PC-3 (cell line): ENCODE measurements around the gene KLHL15. TPM values are rescaled to one million over a fixed set of nuclear protein-coding genes. Genes with fewer than 3 reads are reported as not detected.

ENCODE experiments used
- ATAC-seq: fragments of 200-7000 bp; cut with Tn5 transposase; 2 replicates; pipeline ENCODE4 v1.9.1; 2020; ENCODE audit warnings: mild to moderate bottlenecking, moderate library complexity
- BruUV-seq: library from RNA; stranded (reverse); fragments of 400-500 nt; replicated peaks from 2 replicates; lab custom pipeline; 2021; lab: Mats Ljungman, UMichigan
- CTCF ChIA-PET: fragments of 300-600 bp; sonication (Branson Sonifier 250); formaldehyde crosslinking; loops from one replicate; lab custom pipeline; 2022; ENCODE audit warnings: antibody characterized with exemption; lab: Charles Lee
- POLR2A ChIA-PET: fragments of 300-600 bp; sonication (Branson Sonifier 250); formaldehyde crosslinking; loops from one replicate; lab custom pipeline; 2022; ENCODE audit warnings: antibody characterized with exemption; ENCODE audit not compliant: unreplicated experiment; lab: Charles Lee
- DNase-seq: peaks from one replicate; pipeline ENCODE4 v3.0.0-alpha.2; 2015
- H2AFZ ChIP-seq: fragments of 300-600 bp; sonication (generic); 2 replicates; pipeline ENCODE4 v1.6.0; 2016; ENCODE audit warnings: antibody characterized with exemption, low read length
- H3F3A ChIP-seq: fragments of 300-600 bp; sonication (generic); one replicate; pipeline ENCODE4 v1.6.0; 2017; ENCODE audit warnings: antibody characterized with exemption, low read length, control low read depth, mild to moderate bottlenecking; ENCODE audit not compliant: unreplicated experiment
- H3K27ac ChIP-seq: fragments of 300-600 bp; sonication (generic); 2 replicates; pipeline ENCODE4 v1.5.1; 2016; ENCODE audit warnings: mild to moderate bottlenecking, low read length
- H3K27me3 ChIP-seq: fragments of 300-600 bp; sonication (generic); 2 replicates; pipeline ENCODE4 v1.6.1; 2016; ENCODE audit warnings: low read length, mixed read lengths
- H3K36me3 ChIP-seq: fragments of 300-600 bp; sonication (generic); 2 replicates; pipeline ENCODE4 v1.6.1; 2016; ENCODE audit warnings: low read depth, mixed run types, low read length, mixed read lengths
- H3K4me1 ChIP-seq: fragments of 300-600 bp; sonication (generic); 2 replicates; pipeline ENCODE4 v1.5.1; 2016; ENCODE audit warnings: low read length; ENCODE audit not compliant: insufficient read depth
- H3K4me2 ChIP-seq: fragments of 300-600 bp; sonication (generic); 2 replicates; pipeline ENCODE4 v1.6.0; 2016; ENCODE audit warnings: low read length
- H3K4me3 ChIP-seq: fragments of 300-600 bp; sonication (generic); 2 replicates; pipeline ENCODE4 v1.5.1; 2016; ENCODE audit warnings: mild to moderate bottlenecking, low read length, mixed read lengths
- H3K79me2 ChIP-seq: fragments of 300-600 bp; sonication (generic); 2 replicates; pipeline ENCODE4 v1.6.1; 2017; ENCODE audit warnings: low read length, mixed read lengths
- H3K9ac ChIP-seq: fragments of 300-600 bp; sonication (generic); 2 replicates; pipeline ENCODE4 v1.6.0; 2016; ENCODE audit warnings: mild to moderate bottlenecking, low read length
- H3K9me2 ChIP-seq: fragments of 300-600 bp; sonication (generic); replicated peaks from 2 replicates; pipeline ENCODE4 v1.6.1; 2016; ENCODE audit warnings: mixed run types, low read length, mixed read lengths
- H3K9me3 ChIP-seq: fragments of 300-600 bp; sonication (generic); 2 replicates; pipeline ENCODE4 v1.6.1; 2016; ENCODE audit warnings: low read length, mixed read lengths
- H4K20me1 ChIP-seq: fragments of 300-600 bp; sonication (generic); 2 replicates; pipeline ENCODE4 v1.6.1; 2016; ENCODE audit warnings: low read length, mixed read lengths
- CTCF ChIP-seq: fragments of 300-600 bp; sonication (generic); conservative IDR thresholded peaks from 2 replicates; pipeline ENCODE4 v1.5.1; 2017; ENCODE audit warnings: antibody characterized with exemption, low read depth, mild to moderate bottlenecking, low read length
- EZH2 ChIP-seq: fragments of 300-600 bp; sonication (generic); IDR thresholded peaks from one replicate; pipeline ENCODE4 v1.6.1; 2017; ENCODE audit warnings: antibody characterized with exemption, mild to moderate bottlenecking, low read length; ENCODE audit not compliant: unreplicated experiment
- EZH2phosphoT487 ChIP-seq: fragments of 300-600 bp; sonication (generic); IDR thresholded peaks from 2 replicates; pipeline ENCODE4 v1.6.1; 2018; ENCODE audit warnings: mild to moderate bottlenecking, antibody characterized with exemption, low read length, borderline replicate concordance
- intact Hi-C: fragments of 100-400 bp; cut with micrococcal nuclease; formaldehyde crosslinking; loops from 2 replicates; pipeline ENCODE4 v1.9.0; 2023
- total RNA-seq: library from RNA; depleted of rRNA; stranded (reverse); fragments of >200 nt; gene quantifications from 2 replicates; pipeline ENCODE4 v1.2.3, GENCODE V29; 2014

Gene KLHL15
- total RNA-seq, 1 experiment from 2014 or later = 8.5 TPM

DNA sequence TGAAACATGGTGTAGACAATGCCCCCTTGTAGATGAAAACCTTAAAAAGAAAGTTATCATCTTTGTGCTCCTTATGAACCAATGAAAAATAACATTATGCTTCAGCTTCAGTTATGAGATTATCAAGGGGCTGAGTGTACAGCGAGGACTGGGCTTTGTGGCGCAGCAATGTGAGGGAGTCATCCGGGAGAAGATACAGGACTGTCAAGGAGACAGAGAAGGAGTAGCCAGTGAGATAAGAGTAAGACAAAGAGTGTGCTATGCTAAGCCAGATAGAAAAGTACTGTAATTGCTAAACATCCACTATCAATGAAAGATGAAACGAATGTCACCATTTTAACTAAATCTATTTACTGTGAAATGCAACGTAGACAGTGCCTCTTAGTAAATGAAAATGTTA lies 3.6 kb upstream of the KLHL15 start:
- Histone ChIP-seq H3K27me3 (no peaks in the 10 kb centered on the region), H3K9me2 (no peaks in the 10 kb centered on the region), H3F3A (no peaks in the 10 kb centered on the region), H3K4me3 (no peak overlapping the region), H3K79me2 (no peaks in the 10 kb centered on the region), H3K36me3 (no peaks in the 10 kb centered on the region), H3K9me3 (no peaks in the 10 kb centered on the region), H3K4me1 (0 out of 2 replicates have a peak, but pooled peaks cover 6% of the 10 kb centered on the region), H4K20me1 (no peaks in the 10 kb centered on the region), H3K4me2 (no peak overlapping the region), H2AFZ (no peak overlapping the region), H3K9ac (no peak overlapping the region), H3K27ac (no peak overlapping the region)
- POLR2A ChIA-PET = no interaction called here
- intact Hi-C loops = no loop called here
- no peak for DNase-seq
- CTCF ChIA-PET = no interaction called here
- no TSS peak for BruUV-seq
- no peak for ATAC-seq
- no peak for TF ChIP-seq CTCF
- no peak for TF ChIP-seq EZH2phosphoT487
- no peak for TF ChIP-seq EZH2

DNA sequence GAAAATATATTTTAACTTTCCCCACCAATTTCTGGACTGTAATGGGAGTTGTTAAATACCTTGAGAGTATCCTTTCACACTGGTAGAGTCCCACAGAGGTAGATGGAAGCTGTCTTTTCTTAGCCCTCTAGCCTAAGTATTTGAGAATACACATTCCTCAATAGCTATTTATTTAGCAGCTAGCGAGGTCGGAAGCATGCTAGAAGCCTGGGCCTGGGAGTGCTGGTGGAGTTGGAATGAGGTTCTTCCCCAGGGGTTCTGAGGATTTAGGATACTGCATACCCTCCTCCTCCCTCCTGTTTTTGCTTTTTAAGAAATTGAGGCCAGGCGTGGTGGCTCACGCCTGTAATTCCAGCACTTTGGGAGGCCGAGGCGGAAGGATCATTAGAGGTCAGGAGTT lies 999 bp upstream of the KLHL15 start:
- ChIA-PET POLR2A (no interaction called here), CTCF (no interaction called here)
- H3K27me3 ChIP-seq = no peaks in the 10 kb centered on the region
- no peak for TF ChIP-seq EZH2
- no peak for TF ChIP-seq EZH2phosphoT487
- peaks cover 11% of the 10 kb centered on the region; the same call in 1 of the 2 replicates for H3K4me1 ChIP-seq
- peaks cover 21% of the 10 kb centered on the region for H3K79me2 ChIP-seq
- peaks cover 9% of the 10 kb centered on the region for H4K20me1 ChIP-seq
- H2AFZ ChIP-seq = no peak overlapping the region
- H3K4me3 ChIP-seq = no peak overlapping the region
- H3F3A ChIP-seq = no peaks in the 10 kb centered on the region
- no peak overlapping the region for H3K9ac ChIP-seq
- no peak overlapping the region for H3K4me2 ChIP-seq
- H3K9me2 ChIP-seq = no peaks in the 10 kb centered on the region
- DNase-seq (no peak), ATAC-seq (no peak)
- BruUV-seq = no TSS peak
- H3K27ac ChIP-seq = no peak overlapping the region
- no peaks in the 10 kb centered on the region for H3K9me3 ChIP-seq
- intact Hi-C loops = loop anchor here (10.0 kb wide), 1 partner anchor 93 kb away; no protein-coding TSS in a partner anchor
- H3K36me3 ChIP-seq = no peaks in the 10 kb centered on the region

- ChIA-PET CTCF (interaction anchor here (1.5 kb wide), 1 partner anchor 28 kb away, joined by 18 read pairs; the partner anchor contains the start of gene EIF2S3), POLR2A (no interaction called here)
- no peak for TF ChIP-seq EZH2phosphoT487
- no peak for TF ChIP-seq EZH2
- TF ChIP-seq CTCF = no peak
- intact Hi-C loops = loop anchor here (10.0 kb wide), 1 partner anchor 92 kb away; no protein-coding TSS in a partner anchor
- DNase-seq = no peak
- Histone ChIP-seq H3K36me3 (no peaks in the 10 kb centered on the region), H3K9me3 (no peaks in the 10 kb centered on the region), H4K20me1 (peaks cover 10% of the 10 kb centered on the region), H3K27ac (peak overlapping the region; percentile 78), H3K4me3 (peak overlapping the region; percentile 70), H2AFZ (peak overlapping the region; percentile 77), H3K4me2 (peak overlapping the region; percentile 90), H3K9ac (peak overlapping the region; percentile 90), H3K79me2 (peaks cover 36% of the 10 kb centered on the region), H3K27me3 (no peaks in the 10 kb centered on the region), H3K9me2 (no peaks in the 10 kb centered on the region), H3K4me1 (peaks cover 12% of the 10 kb centered on the region; the same call in 1 of the 2 replicates), H3F3A (no peaks in the 10 kb centered on the region)
- no peak for ATAC-seq
- BruUV-seq = no TSS peak
Observed at GRCh38 chrX:24026432-24026831, 554 bp downstream of the KLHL15 start.
